ENCODE measurements around the gene USP12. TPM values are rescaled to one million over a fixed set of nuclear protein-coding genes. Genes with fewer than 3 reads are reported as not detected.
A peak's percentile ranks its signal among the peaks of the same experiment; 100 is the strongest.

The USP12 gene
- total and polyA plus RNA-seq, 12 donors = 4.6 to 20.3 (median 13.3) TPM

DNA sequence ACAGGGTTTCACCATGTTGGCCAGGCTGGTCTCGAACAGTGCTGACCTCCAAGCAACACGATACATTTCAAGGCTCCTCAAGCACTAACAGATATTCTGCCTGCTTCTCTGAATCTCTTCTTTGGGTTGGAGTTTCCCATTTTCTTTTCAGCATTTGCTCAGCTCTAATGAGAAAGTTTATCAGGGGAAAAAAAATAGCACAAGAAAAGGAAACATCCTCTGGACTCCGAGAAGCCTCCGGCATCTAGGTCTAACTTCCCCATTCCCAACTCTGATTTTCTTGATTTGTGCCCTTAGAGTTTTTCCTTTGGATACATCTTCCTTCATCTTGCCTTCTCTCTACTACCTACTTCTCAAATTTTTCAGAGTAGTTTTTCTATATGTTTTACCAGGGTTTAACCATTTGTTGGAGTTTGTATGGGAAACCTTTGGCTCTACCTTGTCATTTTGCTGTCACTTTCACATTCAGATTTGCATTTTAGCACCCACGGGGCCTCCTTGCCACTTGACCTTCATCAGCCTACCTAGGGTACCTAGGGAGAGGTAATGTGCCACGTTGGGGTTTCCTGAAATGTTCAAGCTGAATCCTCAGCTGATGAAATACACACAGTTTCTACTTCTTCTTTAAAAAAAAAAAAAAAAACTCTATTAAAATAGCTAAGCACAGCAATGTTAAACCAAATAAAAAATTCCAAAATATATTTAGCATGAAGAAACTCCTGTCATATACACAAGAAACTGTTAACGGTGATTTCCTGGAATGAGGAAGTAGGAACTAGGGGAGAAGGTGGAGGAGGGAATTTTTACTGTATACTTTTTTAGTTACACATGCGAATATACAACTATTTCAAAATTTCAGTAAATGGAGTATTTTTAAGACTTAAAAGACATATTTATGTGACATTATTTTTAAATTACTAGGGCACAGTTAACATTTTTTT lies 5.1 kb upstream of the USP12 start:
- TF ChIP-seq, protein P1, sequence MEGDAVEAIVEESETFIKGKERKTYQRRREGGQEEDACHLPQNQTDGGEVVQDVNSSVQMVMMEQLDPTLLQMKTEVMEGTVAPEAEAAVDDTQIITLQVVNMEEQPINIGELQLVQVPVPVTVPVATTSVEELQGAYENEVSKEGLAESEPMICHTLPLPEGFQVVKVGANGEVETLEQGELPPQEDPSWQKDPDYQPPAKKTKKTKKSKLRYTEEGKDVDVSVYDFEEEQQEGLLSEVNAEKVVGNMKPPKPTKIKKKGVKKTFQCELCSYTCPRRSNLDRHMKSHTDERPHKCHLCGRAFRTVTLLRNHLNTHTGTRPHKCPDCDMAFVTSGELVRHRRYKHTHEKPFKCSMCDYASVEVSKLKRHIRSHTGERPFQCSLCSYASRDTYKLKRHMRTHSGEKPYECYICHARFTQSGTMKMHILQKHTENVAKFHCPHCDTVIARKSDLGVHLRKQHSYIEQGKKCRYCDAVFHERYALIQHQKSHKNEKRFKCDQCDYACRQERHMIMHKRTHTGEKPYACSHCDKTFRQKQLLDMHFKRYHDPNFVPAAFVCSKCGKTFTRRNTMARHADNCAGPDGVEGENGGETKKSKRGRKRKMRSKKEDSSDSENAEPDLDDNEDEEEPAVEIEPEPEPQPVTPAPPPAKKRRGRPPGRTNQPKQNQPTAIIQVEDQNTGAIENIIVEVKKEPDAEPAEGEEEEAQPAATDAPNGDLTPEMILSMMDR (IDR thresholded peaks at IDR 0.05) = no peak
- no peak for TF ChIP-seq POLR2A (IDR thresholded peaks at IDR 0.05)
- intact Hi-C loops (cut with DNase I) = loop anchor here in 1 of 2 donors (10.0 kb wide), 1 partner anchor 68 kb away; no protein-coding TSS in a partner anchor
- H3K9me3 ChIP-seq (replicated peaks in 1 of 3) = no peaks in the 10 kb centered on the region
- DNase-seq = no peak
- 67 to 73% (median 71%) methylated on average over 8 of the region's 8 CpGs for WGBS, 4 donors
- H3K27ac ChIP-seq = no peak overlapping the region
- no peaks in the 10 kb centered on the region for H3K36me3 ChIP-seq (replicated peaks in 1 of 2)
- peaks cover 0 to 7% of the 10 kb centered on the region in 2 donors for H3K4me1 ChIP-seq (replicated peaks in 1 of 2)
- no peak overlapping the region for H3K4me3 ChIP-seq
- H3K27me3 ChIP-seq = no peaks in the 10 kb centered on the region

DNA sequence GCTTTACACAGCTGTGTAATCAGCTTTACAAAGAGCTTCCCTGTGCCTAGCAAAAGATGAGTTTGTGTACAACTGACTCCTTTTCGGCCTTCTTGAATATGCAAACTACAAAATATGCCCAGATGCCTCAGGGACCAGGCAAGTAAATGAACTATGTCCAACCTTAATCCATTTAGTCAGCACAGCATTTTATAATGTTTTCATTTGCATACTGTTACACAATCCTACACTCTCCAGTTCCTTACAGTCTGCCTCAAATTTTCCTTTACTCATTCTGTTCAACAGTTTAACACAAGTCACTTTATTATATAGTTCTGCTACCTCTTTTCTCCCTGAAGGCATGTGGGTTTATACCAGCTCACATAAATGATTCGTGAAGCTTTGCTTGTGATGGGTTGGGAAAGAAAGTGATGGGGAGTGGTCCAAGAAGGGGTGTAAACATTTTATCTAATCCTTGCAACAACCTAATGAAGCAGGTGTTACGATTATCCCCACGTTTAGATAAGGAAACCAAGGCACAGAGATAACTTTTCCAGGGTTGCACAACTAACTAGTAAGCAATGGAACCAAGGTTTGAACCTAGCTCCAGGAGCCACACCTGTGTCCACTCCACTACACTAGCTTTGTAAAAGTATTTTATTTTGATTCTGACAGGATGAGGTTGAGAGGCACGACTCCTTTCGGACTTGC lies 3.3 kb upstream of the USP12 start:
- WGBS, 4 donors = 83 to 87% (median 83%) methylated on average over 6 of the region's 6 CpGs
- intact Hi-C loops (cut with DNase I) = loop anchor here in 1 of 2 donors (5.0 to 10.0 kb wide), 2 partner anchors 70 to 188 kb away; no protein-coding TSS in a partner anchor
- no peaks in the 10 kb centered on the region for H3K27me3 ChIP-seq
- H3K9me3 ChIP-seq (replicated peaks in 1 of 3) = no peaks in the 10 kb centered on the region
- peaks cover 0 to 13% of the 10 kb centered on the region in 2 donors for H3K4me1 ChIP-seq (replicated peaks in 1 of 2)
- H3K36me3 ChIP-seq (replicated peaks in 1 of 2) = no peaks in the 10 kb centered on the region
- H3K27ac ChIP-seq = no peak overlapping the region
- TF ChIP-seq POLR2A (IDR thresholded peaks at IDR 0.05) = no peak
- TF ChIP-seq, protein P1 (IDR thresholded peaks at IDR 0.05) = no peak
- H3K4me3 ChIP-seq = no peak overlapping the region
- no peak for DNase-seq

DNA sequence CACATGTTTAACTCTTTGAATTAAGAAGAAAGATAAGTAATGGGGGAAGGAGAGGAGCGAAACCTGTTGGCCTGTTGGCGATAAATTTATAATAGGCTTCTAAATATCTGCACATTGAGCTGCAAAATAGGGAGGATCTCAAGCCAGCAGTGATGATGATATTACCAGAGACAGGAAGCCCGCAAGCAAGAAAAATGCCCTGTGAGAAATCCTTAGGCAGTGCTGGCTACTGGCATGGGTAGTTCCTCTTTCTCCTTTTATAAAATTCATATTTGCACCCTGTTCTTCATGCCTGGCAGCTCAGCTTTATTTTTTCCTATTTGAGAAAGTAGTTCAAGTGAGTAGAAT lies 858 bp upstream of the USP12 start:
- H3K4me3 ChIP-seq = peak overlapping the region in 3 of 4 donors; percentile 33 to 94 (median 67)
- no peak for TF ChIP-seq POLR2A (IDR thresholded peaks at IDR 0.05)
- TF ChIP-seq, protein P1 (IDR thresholded peaks at IDR 0.05) = no peak
- DNase-seq = peak in 2 of 7 donors; percentile 14 to 21
- intact Hi-C loops (cut with DNase I) = loop anchor here in 1 of 2 donors (5.0 to 10.0 kb wide), 2 partner anchors 72 to 185 kb away; no protein-coding TSS in a partner anchor
- H3K27me3 ChIP-seq = no peaks in the 10 kb centered on the region
- WGBS, 4 donors = 12 to 22% (median 15%) methylated on average over 3 of the region's 3 CpGs
- H3K9me3 ChIP-seq (replicated peaks in 1 of 3) = no peaks in the 10 kb centered on the region
- peaks cover 0 to 31% of the 10 kb centered on the region in 2 donors for H3K4me1 ChIP-seq (replicated peaks in 1 of 2)
- H3K36me3 ChIP-seq (replicated peaks in 1 of 2) = no peaks in the 10 kb centered on the region
- H3K27ac ChIP-seq = peak overlapping the region; percentile 72 to 96 (median 90)
